DND-41 (cell line): ENCODE data around the gene ZNF521.

Experiments used
- ATAC-seq: fragments of 200-7000 bp; cut with Tn5 transposase; 3 replicates; pipeline ENCODE4 v1.9.1; 2021; ENCODE audit warnings: low read depth; ENCODE audit not compliant: insufficient read depth
- DNase-seq: peaks from one replicate; pipeline ENCODE4 v3.0.0-alpha.2; 2020
- H2AFZ ChIP-seq: 2 replicates; pipeline ENCODE4 v1.6.0; 2012; ENCODE audit warnings: low read depth, low read length
- H3K27ac ChIP-seq: 2 replicates; pipeline ENCODE4 v1.5.1; 2012; ENCODE audit warnings: low read length, inconsistent platforms
- H3K27me3 ChIP-seq: fragments of 200-600 bp; sonication (generic); 2 replicates; pipeline ENCODE4 v1.6.0; 2012; ENCODE audit warnings: low read length, mild to moderate bottlenecking, inconsistent platforms; ENCODE audit not compliant: insufficient read depth, poor library complexity
- H3K36me3 ChIP-seq: 2 replicates; pipeline ENCODE4 v1.5.1; 2012; ENCODE audit warnings: low read length, inconsistent platforms; ENCODE audit not compliant: insufficient read depth
- H3K4me1 ChIP-seq: 2 replicates; pipeline ENCODE4 v1.5.1; 2012; ENCODE audit warnings: mild to moderate bottlenecking, low read length; ENCODE audit not compliant: insufficient read depth
- H3K4me2 ChIP-seq: 2 replicates; pipeline ENCODE4 v1.6.0; 2012; ENCODE audit warnings: mild to moderate bottlenecking, moderate library complexity, low read length, inconsistent platforms; ENCODE audit not compliant: insufficient read depth
- H3K4me3 ChIP-seq, 2 experiments: fragments of 200-600 bp in 1 of 2; shearing (Covaris generic) in 1 of 2; 2 replicates each; pipeline ENCODE4 v1.5.1; 2012 to 2016; ENCODE audit warnings: inconsistent platforms in 2 of 2, low read length in 2 of 2, mild to moderate bottlenecking in 2 of 2, low read depth in 1 of 2, moderate library complexity in 1 of 2
- H3K79me2 ChIP-seq: 2 replicates; pipeline ENCODE4 v1.6.0; 2012; ENCODE audit warnings: low read length, inconsistent platforms; ENCODE audit not compliant: insufficient read depth
- H3K9ac ChIP-seq: 2 replicates; pipeline ENCODE4 v1.6.0; 2012; ENCODE audit warnings: low read depth, mild to moderate bottlenecking, inconsistent platforms, low read length, moderate library complexity
- H3K9me3 ChIP-seq: 2 replicates; pipeline ENCODE4 v1.5.1; 2012; ENCODE audit warnings: low read length, moderate library complexity, mild to moderate bottlenecking, inconsistent platforms; ENCODE audit not compliant: insufficient read depth, severe bottlenecking
- H4K20me1 ChIP-seq: 2 replicates; pipeline ENCODE4 v1.6.0; 2012; ENCODE audit warnings: low read length; ENCODE audit not compliant: insufficient read depth
- CTCF ChIP-seq: IDR thresholded peaks from 2 replicates; pipeline ENCODE4 v1.5.1; 2012; ENCODE audit warnings: borderline replicate concordance, low read length, moderate library complexity, mild to moderate bottlenecking; ENCODE audit not compliant: poor library complexity, severe bottlenecking; ENCODE audit errors: extremely low read depth
- EZH2 ChIP-seq: IDR thresholded peaks from 3 replicates; pipeline ENCODE4 v1.6.1; 2012; ENCODE audit warnings: borderline replicate concordance, low read depth, mild to moderate bottlenecking, moderate library complexity, low read length, inconsistent platforms; ENCODE audit not compliant: severe bottlenecking

Gene ZNF521

GRCh38 chr18:25300492-25300891 lies 51.5 kb downstream of the ZNF521 start:
- Histone ChIP-seq H4K20me1 (no peaks in the 10 kb centered on the region), H3K4me2 (no peak overlapping the region), H3K9ac (no peak overlapping the region), H3K79me2 (no peaks in the 10 kb centered on the region), H3K27me3 (peaks cover 3% of the 10 kb centered on the region), H3K4me1 (no peaks in the 10 kb centered on the region), H3K9me3 (no peaks in the 10 kb centered on the region), H3K4me3 (no peak overlapping the region), H3K27ac (no peak overlapping the region), H2AFZ (no peak overlapping the region), H3K36me3 (no peaks in the 10 kb centered on the region)
- TF ChIP-seq CTCF, result no peak
- TF ChIP-seq EZH2, result no peak
- ATAC-seq (no peak), DNase-seq (no peak)

- DNase-seq, result no peak
- no peak for ATAC-seq
- no peaks in the 10 kb centered on the region for H3K36me3 ChIP-seq
- H3K4me1 ChIP-seq, result no peaks in the 10 kb centered on the region
- no peak overlapping the region for H3K9ac ChIP-seq
- no peak overlapping the region for H2AFZ ChIP-seq
- no peaks in the 10 kb centered on the region for H4K20me1 ChIP-seq
- TF ChIP-seq CTCF (no peak), EZH2 (no peak)
- H3K4me3 ChIP-seq, result no peak overlapping the region
- H3K4me2 ChIP-seq, result no peak overlapping the region
- H3K9me3 ChIP-seq, result no peaks in the 10 kb centered on the region
- H3K27ac ChIP-seq, result no peak overlapping the region
- no peaks in the 10 kb centered on the region for H3K79me2 ChIP-seq
- peaks cover 3% of the 10 kb centered on the region for H3K27me3 ChIP-seq
Observed at GRCh38 chr18:25299426-25300300, 52.3 kb downstream of the ZNF521 start.

DNA sequence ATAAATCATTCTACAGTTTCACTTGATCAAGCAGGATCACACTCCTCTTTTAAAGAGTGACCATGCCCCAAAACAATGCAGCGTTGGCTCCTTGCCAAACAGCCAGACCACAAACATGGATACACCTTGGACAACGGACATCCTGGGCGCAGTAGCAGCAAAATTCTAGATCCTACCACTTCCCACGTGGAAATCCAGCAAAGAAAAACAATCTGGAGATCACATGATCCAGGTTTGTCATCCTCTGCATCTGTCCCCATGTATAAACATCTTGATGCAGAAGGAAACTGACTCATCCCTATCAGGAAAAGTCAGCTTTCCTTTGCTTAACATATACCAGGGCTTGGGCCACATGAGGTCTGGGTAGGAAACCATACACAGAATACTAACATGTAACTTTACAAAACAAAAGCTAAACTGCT lies 53.1 kb downstream of the ZNF521 start:
- Histone ChIP-seq H2AFZ (no peak overlapping the region), H3K4me3 (no peak overlapping the region), H3K4me2 (no peak overlapping the region), H3K27ac (no peak overlapping the region), H3K36me3 (no peaks in the 10 kb centered on the region), H3K9ac (no peak overlapping the region), H3K9me3 (no peaks in the 10 kb centered on the region), H3K4me1 (no peaks in the 10 kb centered on the region), H3K79me2 (no peaks in the 10 kb centered on the region), H3K27me3 (peaks cover 3% of the 10 kb centered on the region), H4K20me1 (no peaks in the 10 kb centered on the region)
- ATAC-seq (no peak), DNase-seq (no peak)
- TF ChIP-seq CTCF (no peak), EZH2 (no peak)
